GM12865 (cell line): ENCODE data around the gene VTCN1.
"Not testable (repeated sequence)": the region's sequence is repeated elsewhere in the genome, so short reads cannot be mapped to it uniquely, and the experiment has no call there.

Experiments
- DNase-seq: peaks from one replicate; pipeline ENCODE4 v3.0.0; 2010; ENCODE audit warnings: low read depth
- H3K4me3 ChIP-seq: 2 replicates; pipeline ENCODE4 v1.5.1; 2011; ENCODE audit warnings: mild to moderate bottlenecking, low read depth, low read length, control low read depth
- CTCF ChIP-seq: IDR thresholded peaks from 2 replicates; pipeline ENCODE4 v1.5.1; 2011; ENCODE audit warnings: low read length, control low read depth, low read depth, inconsistent platforms; ENCODE audit not compliant: insufficient read depth; ENCODE audit errors: missing control alignments

Gene VTCN1

GRCh38 chr1:117162816-117163215 is 47.9 kb downstream of the VTCN1 start:
- no peak overlapping the region for H3K4me3 ChIP-seq
- TF ChIP-seq CTCF: no peak

GRCh38 chr1:117161887-117162286 is 48.8 kb downstream of the VTCN1 start:
- H3K4me3 ChIP-seq: no peak overlapping the region
- DNase-seq: no peak
- no peak for TF ChIP-seq CTCF

More at GRCh38 chr1:117162816-117163215, 47.9 kb downstream of the VTCN1 start:
- DNase-seq: no peak

GRCh38 chr1:117151305-117151704 is 59.4 kb downstream of the VTCN1 start:
- not testable (repeated sequence) for H3K4me3 ChIP-seq, DNase-seq

- no peak for TF ChIP-seq CTCF
- DNase-seq: no peak
- H3K4me3 ChIP-seq: no peak overlapping the region
Measured at GRCh38 chr1:117150316-117150715, 60.4 kb downstream of the VTCN1 start.

- DNase-seq: no peak
- H3K4me3 ChIP-seq: no peak overlapping the region
- no peak for TF ChIP-seq CTCF
Measured at GRCh38 chr1:117147856-117148588, 62.7 kb downstream of the VTCN1 start.

GRCh38 chr1:117147341-117147831 is 63.3 kb downstream of the VTCN1 start:
- no peak for DNase-seq
- no peak for TF ChIP-seq CTCF
- H3K4me3 ChIP-seq: no peak overlapping the region

GRCh38 chr1:117146575-117147340 is 64.0 kb downstream of the VTCN1 start:
- DNase-seq: no peak

More at GRCh38 chr1:117146575-117147340, 64.0 kb downstream of the VTCN1 start:
- no peak for TF ChIP-seq CTCF
- no peak overlapping the region for H3K4me3 ChIP-seq
